ENCODE measurements around the gene BIRC2.

BIRC2 gene

DNA sequence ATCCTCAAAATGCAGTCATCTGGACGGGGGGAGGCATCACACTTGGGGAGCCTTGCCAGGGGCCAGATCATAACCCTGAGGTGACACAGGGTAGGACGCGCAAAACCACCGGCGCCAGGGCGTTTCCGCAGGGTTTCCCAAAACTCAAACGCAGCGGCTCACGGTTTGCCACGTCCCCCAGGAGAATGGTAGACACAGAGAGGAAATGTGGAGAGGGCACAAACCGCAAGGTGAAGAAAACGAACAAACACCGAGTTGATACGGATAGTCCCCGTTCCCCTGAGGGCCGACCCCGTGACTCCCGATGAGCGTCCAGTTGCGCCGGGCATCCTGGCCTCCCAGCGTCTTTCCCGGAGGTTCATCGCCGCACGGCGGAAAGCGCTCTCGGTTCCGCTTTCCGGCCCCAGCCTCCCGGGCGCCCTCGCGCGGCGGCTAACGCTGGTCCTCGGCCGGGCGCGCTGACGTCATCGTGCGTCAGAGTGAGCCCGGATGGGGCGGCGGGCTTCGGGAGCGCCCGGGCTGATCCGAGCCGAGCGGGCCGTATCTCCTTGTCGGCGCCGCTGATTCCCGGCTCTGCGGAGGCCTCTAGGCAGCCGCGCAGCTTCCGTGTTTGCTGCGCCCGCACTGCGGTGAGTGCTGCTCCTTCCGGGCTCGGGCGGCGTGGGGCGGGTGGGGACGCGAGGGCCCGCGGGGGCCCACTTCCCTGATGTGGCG, at the start of gene BIRC2:
Gene BIRC2 (plus strand): TSS at position 467 of the 714 bp plus-strand sequence. CDS start 2,641 bp downstream, outside the sequence.
- peak; percentile 93 to 95 for DNase-seq

GRCh38 chr11:102300837-102301236, 46.2 kb upstream of the BIRC2 start:
- peak; percentile 46 to 62 for DNase-seq

DNA sequence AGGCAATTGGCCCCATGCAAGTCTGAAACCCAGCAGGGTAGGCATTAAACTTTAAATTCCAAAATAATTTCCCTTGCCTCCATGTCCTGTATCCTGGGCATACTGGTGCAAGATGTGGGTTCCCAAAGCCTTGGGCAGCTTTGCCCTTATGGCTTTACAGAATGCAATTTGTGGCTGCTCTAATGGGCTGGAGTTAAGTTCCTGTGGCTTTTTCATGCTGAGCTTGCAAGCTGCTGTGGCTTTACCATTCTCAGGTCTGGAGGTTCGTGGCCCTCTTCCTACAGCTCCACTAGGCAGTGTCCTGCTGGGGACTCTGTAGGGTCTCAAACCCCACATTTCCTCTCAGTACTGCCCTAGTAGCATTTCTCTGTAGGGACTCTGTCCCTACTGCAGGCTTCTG, 44.8 kb upstream of the BIRC2 start:
- DNase-seq, result no peak

DNA sequence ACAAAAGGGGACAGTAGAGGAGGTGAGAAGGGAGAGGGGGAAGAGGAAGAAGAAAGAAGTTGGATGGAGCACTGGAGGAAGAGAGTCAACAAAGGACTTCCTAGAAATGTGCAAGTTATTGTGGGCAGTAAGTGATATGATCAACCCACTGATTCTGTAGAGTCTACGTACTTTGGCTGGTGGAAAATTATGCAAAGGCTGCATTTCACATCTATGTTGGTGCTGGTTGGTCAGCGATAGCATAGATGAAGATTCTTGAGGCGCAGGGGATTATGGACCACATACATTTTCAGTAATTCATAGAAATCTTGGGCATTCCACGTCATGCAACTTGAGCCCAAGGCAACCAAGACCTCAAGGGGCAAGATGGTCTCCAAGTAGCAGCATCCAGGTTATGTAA, 42.3 kb upstream of the BIRC2 start:
- no peak for DNase-seq

- DNase-seq, result no peak
Observed at GRCh38 chr11:102305352-102306047, 41.5 kb upstream of the BIRC2 start.

DNA sequence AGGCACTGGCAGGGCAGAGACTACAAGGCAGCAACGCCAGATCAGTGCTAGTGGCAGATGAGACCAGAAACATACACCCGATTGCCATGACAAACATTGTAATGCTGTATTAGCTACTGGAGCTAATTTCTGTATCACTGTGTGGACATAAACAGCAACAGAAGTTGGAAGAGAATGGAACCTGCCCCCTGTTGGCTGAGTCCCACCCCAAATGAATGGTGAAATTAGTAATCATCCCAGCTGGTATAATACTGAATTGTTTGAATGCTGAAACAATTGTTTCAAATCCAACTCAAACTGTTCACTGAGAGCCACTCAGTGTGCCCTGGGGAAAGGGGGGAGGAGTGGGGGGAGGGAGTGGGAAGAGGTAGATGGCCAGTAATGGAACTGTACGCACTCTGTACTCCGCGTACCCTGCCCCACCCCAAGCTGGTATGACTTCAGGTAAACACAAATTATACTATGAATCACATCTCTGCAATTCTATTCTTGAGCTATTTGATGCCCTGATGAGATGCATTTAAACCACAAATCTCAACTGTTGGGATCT, 40.9 kb upstream of the BIRC2 start:
- no peak for DNase-seq

- DNase-seq, result peak; percentile 47 to 73
Observed at GRCh38 chr11:102306817-102307726, 39.9 kb upstream of the BIRC2 start.

DNA sequence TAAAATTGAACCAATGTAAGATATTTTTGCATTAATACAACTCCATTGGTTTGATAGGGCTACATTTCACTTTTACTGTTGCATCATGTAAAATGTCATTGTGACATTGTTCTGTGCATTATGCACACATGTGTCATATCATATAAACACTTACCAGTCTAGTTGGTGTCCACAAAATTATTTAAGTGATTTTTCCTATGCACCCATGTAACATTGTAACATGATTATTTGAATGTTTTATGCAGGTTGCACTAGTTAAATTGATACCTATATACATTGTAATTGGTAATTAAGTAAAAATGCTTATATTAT, 39.3 kb upstream of the BIRC2 start:
- DNase-seq, result no peak

DNA sequence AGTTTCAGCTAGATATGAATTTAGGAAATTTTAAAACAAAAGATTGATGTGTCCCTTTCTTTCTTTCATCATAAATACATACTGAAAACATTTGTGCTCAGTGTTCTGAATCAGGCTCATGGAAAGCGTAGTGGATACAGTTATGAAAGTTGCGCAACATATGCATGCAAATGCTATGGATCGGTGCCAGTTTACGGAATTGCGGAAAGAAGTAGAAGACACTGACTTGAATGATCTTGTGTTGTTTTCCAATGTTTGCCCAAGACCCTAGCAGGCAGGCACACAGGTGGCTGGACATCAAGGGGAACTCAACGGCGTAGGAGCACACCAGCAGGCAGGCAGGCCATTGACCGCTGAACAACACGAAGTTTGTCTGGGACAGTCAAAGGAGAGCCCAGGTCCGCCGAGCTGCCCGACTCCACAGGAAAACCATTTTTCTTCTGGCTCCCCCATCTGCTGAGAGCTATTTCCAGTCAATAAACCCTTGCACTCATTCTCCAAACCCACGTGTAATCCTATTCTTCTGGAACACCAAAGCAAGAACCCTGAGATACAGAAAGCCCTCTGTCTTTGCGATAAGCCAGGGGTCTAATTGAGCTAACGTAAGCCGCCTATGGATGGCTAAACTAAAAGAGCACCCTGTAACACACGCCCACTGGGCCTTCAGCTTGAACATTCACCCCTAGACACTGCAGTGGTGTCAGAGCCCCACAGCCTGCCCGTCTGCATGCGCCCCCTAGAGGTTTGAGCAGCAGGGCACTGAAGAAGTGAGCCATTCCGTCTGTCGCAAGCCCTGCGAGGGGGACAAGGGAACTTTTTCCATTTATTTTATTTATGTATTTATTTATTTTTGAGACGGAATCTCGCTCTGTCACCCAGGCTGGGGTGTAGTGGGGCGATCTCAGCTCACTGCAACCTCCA, 37.1 kb upstream of the BIRC2 start:
- DNase-seq, result no peak

DNA sequence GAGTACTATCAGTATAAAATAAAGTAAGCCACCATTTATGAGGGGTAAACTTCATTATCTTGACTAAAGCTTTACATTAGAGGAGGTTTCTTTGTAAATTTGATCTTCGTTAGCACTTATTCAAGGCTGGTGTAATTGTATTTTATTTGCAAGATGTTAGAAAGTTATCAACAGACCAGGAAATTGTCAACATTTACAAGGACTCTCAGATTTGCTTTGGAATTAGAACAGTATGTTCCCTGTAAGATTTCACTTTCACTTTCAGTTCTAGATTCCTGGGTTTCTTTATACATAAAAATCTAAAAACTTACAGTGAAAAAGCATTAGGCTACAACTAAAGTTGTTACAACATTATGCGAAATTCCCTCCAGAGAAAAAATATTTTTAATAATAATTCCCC, 34.3 kb upstream of the BIRC2 start:
- no peak for DNase-seq

DNA sequence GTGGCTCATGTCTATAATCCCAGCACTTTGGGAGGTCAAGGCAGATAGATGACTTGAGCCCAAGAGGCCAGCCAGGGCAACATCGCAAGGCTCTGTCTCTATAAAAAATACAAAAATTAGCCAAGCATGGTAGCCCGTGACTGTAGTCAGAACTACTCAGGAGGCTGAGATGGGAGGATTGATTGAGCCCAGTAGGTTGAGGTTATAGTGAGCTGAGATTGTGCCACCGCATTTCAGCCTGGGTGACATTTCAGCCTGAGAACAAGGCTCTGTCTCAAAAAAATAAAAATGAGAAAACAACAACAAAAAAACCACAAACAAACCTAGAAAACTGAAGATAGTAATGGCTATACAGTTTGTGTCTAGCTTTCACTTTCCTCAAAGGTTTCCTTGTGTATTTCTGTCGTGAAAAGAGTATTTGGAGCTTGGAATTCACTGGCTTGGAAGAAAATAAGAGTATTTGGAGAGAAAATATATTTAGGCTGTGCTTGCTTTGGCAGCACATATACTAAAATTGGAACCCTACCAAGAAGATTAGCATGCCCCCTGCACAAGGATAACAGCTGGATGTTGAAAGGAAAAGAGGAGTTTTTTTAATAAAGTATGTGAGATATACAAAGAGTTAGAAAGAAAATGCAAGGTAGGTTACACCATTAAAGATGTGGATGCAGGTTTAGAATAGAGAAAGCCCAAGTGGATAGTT, 33.6 kb upstream of the BIRC2 start:
- peak in 1 of 2 donors; percentile 61 for DNase-seq

GRCh38 chr11:102314784-102315183, 32.2 kb upstream of the BIRC2 start:
- DNase-seq, result no peak

DNA sequence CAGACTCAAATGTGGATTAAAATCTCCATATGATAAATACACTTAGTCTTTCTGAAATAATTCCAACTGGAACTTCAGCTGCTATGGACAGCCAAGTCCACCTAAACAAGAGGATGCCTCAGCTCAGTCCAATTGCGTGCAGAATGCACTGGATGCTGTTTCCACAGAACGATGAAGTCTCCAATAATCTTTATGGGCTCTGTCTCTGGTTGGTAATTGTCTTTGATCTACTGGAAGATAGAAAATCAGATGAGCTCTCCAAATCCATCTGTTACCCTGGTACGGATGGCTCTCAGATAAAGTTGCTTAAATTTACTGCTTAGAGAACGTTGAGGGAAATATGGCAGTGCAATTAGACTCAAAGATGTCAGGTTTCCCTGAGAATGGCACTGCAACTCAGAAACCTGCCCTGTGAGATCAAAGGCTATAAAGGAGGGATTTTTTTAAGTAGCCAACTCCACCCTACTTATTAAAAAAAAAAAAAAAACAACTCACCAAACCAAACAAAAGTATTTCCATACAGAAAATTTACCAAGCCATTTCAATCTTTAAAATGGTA, 30.6 kb upstream of the BIRC2 start:
- DNase-seq, result peak in 1 of 2 donors; percentile 64

DNA sequence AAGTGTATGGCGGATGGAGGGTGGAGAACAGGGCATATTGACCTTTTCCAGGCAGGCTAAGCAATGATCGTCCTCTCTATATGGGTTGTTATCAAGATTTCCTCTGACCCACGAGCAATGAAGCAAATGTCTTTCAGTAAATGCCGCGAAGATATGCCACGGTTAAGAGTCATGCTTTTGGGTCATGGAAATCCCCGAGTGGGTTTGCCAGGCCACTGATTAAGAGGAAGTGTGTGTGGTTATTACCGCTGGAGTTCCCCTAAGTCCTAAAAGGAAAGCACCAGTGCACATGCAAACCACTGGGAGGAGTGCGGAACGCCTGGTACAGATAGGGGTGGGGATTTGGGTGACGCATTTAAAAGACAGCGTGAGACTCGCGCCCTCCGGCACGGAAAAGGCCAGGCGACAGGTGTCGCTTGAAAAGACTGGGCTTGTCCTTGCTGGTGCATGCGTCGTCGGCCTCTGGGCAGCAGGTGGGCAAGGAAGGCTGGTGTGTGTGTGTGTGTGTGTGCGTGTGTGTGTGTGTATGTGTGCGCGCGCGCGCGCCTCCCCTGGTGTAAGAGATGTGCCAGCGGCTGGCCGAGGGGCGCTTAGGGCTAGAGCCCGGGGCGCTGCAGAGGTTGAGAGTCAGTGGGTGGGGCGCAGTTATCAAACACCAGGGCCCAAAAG, 29.8 kb upstream of the BIRC2 start, which contains the start of gene BIRC3:
Gene BIRC3 (plus strand): TSS at position 386 of the 669 bp plus-strand sequence. CDS start 7,026 bp downstream, outside the sequence.
- peak; percentile 98 for DNase-seq

- DNase-seq, result no peak
Observed at GRCh38 chr11:102317768-102318103, 29.3 kb upstream of the BIRC2 start.

GRCh38 chr11:102318469-102318868, 28.5 kb upstream of the BIRC2 start:
- DNase-seq, result peak; percentile 57 to 74

GRCh38 chr11:102319544-102319943, 27.5 kb upstream of the BIRC2 start:
- no peak for DNase-seq

GRCh38 chr11:102320188-102320587, 26.8 kb upstream of the BIRC2 start:
- DNase-seq, result no peak

GRCh38 chr11:102320679-102321078, 26.3 kb upstream of the BIRC2 start:
- DNase-seq, result no peak

DNA sequence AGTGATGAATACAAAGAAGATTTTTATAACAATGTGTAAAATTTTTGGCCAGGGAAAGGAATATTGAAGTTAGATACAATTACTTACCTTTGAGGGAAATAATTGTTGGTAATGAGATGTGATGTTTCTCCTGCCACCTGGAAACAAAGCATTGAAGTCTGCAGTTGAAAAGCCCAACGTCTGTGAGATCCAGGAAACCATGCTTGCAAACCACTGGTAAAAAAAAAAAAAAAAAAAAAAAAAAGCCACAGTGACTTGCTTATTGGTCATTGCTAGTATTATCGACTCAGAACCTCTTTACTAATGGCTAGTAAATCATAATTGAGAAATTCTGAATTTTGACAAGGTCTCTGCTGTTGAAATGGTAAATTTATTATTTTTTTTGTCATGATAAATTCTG, 24.5 kb upstream of the BIRC2 start:
- DNase-seq, result peak in 1 of 2 donors; percentile 68
